Urothelium cell line (cell line): ENCODE data around the gene MARCKS.
A peak's percentile ranks its signal among the peaks of the same experiment; 100 is the strongest.

ENCODE experiments used
- DNase-seq: peaks from one replicate; pipeline ENCODE4 v3.0.0; 2011; ENCODE audit warnings: low spot score, mixed read lengths
- FAIRE-seq: peaks from 2 replicates; lab custom pipeline; 2011; peaks lifted over from hg19 to GRCh38; lab: Jason Lieb, UNC

MARCKS gene

GRCh38 chr6:113856625-113857555 lies at the start of gene MARCKS:
MARCKS (plus strand) TSS chr6:113857345; CDS start chr6:113857746, 401 bp downstream.
- DNase-seq, result no peak
- FAIRE-seq, result no peak

DNA sequence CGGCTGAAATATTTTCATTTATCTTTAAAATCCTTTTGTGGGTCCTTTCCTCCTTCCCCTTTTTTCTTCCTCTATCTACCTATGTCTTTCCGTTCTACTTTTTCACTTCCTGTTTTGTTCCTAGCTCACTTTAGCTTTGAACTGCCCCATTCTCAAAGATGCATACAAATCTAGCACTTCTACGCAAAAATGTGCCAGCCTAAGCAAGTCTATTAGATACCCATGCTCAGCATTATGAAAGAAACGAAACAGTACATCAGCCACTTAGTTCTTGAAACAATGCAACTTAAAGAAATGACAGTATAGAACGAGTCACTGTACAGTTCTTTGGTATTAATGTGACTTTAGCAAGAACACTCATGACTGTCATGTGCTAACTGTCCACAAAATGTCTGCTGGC lies 47.3 kb upstream of the MARCKS start:
- DNase-seq (no peak), FAIRE-seq (no peak)

DNA sequence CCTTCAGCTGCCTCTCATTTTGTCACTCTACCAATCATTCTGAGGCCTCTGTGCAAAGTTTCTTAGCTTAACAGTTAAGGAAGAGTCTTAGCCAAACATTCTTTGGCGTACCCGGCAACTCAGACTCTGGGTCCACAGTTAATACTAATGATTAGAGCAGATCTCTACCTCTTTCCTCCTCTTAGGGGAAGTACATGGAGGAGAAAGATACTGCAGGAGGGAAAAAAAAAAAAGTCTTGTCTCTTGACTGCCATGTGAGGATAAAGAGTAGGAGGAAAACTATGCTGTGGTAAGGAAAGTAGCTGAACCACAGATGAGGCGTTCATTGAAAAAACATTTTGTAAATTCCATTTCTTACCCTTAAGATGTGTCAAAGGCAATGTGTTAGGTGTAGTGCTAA lies 44.0 kb upstream of the MARCKS start:
- FAIRE-seq (no peak), DNase-seq (peak; percentile 6)

DNA sequence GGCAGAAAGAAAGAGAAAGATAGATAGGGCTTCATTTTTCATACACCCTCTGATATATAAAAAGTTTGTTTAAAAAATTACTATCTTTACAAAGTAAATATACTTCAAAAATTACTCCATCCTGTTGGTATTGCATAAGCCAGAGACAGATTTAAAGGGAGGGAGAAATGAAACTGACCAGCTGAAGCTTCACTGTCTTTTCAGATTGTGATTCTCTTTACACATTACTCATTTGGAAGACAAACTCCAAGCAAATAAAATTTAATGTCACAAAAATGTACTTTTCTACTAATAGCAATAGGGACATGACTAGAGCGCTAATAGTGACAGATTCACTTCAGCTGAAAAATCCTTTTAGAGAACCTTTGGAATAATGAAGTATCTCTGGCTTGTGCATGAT lies 38.6 kb upstream of the MARCKS start:
- FAIRE-seq (no peak), DNase-seq (no peak)

DNA sequence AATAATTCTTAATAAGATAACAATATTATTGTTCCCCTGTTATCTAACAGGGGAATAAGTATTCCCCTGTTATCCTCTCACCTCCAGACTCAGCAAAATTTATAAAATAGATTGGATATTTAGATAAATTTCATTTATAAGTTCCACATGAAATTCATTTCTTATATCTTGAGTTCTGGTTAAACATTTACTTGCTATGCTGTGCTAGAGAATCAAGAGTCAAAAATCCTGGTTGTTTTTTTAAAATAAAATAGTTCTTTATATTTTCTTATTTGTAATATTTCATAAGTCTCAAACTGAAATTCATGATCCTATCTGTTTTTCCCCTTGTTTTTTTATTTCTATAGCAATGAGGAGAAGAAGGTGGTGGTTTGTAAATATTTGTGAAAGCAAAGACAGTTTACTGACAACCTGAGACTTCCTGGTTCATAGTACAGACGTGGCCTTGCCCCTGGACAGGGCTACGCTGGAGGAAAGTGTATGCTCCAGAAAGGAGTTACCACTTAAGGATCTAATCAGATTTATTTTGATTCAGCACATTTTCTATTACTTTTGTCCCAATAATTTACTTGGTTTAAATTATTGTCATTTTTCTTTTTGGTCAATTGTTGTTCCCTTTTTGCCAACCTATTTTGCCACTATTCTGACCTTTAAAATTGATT lies 37.8 kb upstream of the MARCKS start:
- DNase-seq (no peak), FAIRE-seq (no peak)

DNA sequence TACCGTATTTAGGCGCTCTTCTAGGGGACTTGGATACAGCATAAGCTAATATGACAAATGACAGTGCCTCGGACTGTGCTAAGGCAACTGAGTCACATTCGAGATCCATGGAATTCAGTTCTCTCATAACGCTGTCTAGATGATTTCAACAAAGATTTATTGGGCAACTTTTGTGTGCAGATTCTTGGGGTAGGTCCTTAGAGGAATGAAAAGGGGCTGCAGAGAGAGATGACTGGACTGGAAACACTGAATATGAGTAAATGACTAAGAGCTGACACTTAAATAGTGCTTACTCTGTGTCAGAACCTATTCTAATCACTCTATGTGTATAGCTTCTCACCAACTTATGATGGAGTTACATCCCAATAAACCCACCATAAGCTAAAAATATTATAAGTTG lies 36.4 kb upstream of the MARCKS start:
- FAIRE-seq (no peak), DNase-seq (no peak)

DNA sequence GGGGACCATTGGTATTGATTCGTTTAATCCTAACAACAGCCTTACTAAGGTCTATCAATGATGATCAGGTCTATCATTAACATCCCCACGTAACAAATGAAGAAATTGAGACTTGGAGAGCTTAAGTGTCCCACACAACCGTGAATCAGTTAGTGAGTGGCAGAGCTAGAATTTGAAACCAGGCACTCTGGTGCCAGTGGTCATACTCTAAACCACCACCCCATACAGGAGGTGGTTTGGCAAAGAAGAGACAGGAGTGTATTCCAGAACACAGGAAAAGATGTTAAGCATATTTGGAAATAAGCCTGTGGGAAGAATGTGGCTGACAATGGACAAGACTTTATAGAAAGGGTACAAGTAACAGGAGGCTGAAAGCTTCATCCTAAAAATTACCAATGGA lies 35.7 kb upstream of the MARCKS start:
- no peak for FAIRE-seq
- no peak for DNase-seq

GRCh38 chr6:113823916-113824315 lies 33.2 kb upstream of the MARCKS start:
- FAIRE-seq, result no peak
- DNase-seq, result no peak

- FAIRE-seq, result no peak
- DNase-seq, result no peak
These were observed 32.7 kb upstream of the MARCKS start for GRCh38 chr6:113824411-113824810.

DNA sequence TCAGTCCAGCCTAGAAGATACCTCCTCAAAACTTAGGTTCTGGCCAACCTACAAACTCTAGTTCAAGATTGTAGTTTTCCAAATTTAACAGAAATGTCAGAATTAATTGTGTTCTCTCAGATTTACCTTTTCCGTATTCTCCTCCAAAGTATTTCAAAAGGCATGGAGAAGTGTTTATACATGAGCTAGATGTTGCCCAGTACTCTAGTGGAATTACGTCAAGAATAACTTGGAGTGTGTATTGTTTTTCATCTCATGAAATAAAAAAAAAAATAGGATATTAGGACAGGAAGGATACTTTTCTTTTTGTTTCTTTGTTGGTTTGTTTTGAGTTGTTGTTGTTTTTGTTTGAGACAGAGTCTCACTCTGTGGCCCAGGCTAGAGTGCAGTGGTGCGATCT lies 32.3 kb upstream of the MARCKS start:
- FAIRE-seq (no peak), DNase-seq (no peak)

GRCh38 chr6:113825781-113826180 lies 31.4 kb upstream of the MARCKS start:
- FAIRE-seq (no peak), DNase-seq (no peak)

DNA sequence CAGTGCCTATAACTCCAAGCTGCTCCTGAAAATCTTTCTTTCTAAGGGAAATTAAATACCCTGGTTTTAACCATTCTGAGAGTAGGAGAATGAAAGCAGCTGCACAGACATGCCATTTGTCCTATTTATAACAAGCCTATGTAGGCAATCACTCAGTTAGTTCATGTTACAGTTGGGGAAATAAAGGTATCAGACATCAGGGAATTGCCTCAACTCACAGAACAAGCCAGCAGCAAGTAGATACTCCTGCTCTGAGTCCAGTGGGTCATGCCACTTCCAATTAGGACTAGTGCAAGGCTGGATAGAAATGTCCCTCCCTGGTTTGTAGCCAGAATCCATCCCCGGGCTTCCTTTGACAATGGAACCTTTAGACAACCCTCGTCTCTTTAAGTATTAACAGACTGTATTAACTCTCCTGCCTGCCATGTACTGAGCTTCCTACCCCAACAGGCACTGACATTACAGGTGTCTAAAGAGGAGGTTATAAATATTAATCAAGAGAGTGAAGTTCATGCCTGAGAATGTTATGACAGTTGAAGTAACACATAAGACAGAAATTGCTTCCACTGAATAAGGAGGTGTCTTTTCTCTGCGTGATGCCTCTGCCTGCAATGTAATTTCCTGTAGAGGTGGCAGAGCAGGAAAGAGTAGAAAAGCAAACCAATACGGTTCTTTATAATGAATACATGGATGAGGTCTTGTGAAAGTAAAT lies 28.0 kb upstream of the MARCKS start:
- no peak for FAIRE-seq

GRCh38 chr6:113829696-113830045 lies 27.5 kb upstream of the MARCKS start:
- DNase-seq (no peak), FAIRE-seq (no peak)

More for the DNA sequence above, 28.0 kb upstream of the MARCKS start:
- DNase-seq, result no peak

DNA sequence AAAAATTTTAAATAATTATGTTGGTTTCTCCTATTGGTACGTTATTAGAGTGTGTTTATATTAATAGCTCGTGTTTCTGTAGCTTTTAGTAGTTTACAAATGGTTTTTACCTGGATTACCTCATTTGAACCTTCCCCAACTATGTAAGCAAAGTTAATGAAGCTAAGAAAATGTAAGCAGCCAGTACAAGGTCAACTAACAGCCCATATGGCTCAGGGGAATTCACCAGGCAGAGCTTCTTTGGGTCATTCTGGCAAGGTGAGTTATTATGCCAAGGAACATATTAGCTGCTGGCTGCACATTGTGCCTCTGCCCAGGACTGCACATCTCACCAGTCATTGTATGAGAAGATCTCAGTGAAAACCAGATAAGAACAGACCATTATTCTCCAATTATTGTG lies 27.0 kb upstream of the MARCKS start:
- no peak for FAIRE-seq
- no peak for DNase-seq

GRCh38 chr6:113833537-113833936 lies 23.6 kb upstream of the MARCKS start:
- FAIRE-seq, result no peak
- no peak for DNase-seq

DNA sequence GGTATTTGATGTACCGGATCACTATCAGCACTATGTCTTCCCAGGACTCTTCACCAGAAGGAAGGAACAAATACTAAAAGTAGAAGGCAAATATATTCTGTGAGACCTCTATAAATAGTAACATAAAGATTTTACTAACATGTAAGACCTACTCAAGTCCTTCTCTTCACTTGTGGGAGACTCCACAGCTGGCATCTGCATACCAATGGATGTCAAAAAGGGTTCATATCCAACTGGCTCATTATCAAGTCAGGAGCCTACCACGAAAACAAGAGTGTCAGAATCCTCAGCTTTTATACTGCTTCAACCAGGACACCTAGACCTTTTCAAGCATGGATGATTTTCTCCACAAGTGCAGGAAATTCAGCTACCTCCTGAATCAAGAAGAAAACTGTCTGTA lies 20.0 kb upstream of the MARCKS start:
- FAIRE-seq, result no peak

DNA sequence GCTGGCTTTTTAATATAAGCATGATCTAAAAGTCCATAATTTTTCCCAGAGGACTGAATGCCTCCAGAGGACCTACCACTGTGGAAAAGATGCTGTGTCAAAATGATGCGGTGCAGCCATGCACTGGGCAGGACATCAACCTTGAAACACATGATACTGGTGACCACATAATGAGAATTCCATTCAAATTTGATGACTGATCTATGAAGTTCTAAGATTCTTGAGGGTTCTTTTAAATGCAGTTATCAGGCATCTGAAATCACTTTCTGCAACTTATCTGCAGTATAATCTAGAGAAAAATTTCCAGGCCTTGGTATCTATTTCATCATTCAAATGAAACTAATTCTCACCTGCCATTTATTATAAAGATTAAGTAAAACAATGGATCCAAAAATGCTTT lies 15.0 kb upstream of the MARCKS start:
- no peak for DNase-seq
- FAIRE-seq, result no peak

More for the DNA sequence above, 20.0 kb upstream of the MARCKS start:
- DNase-seq, result no peak

- DNase-seq, result no peak
- no peak for FAIRE-seq
These were observed 13.6 kb upstream of the MARCKS start for GRCh38 chr6:113843500-113844073.

DNA sequence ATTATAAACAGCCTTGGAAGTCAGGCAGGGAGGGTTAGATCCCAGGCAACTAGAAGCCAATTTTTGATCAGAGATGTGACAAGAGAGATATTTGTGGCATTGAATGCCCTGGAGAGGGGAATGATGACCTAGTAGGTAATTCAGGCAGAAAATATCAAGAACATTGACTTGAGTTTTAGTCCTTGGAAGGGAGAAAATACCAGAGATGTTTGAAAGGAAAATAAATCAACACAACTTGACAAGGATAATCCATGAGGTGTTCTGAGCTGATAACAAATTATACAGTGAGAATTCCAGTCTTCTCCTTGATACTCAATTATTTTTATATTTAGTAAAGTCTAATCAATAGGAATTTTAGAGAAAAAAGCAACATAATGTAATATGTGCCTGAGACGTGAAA lies 10.6 kb upstream of the MARCKS start:
- FAIRE-seq (no peak), DNase-seq (no peak)

- FAIRE-seq (no peak), DNase-seq (no peak)
These were observed 9.7 kb upstream of the MARCKS start for GRCh38 chr6:113847447-113847846.

- FAIRE-seq (no peak), DNase-seq (no peak)
These were observed 8.9 kb upstream of the MARCKS start for GRCh38 chr6:113848280-113848679.
